HG03571 (cell line): ENCODE results near the gene ONECUT3.
"Not testable (repeated sequence)": the region's sequence is repeated elsewhere in the genome, so short reads cannot be mapped to it uniquely, and the experiment has no call there.

Source experiments
- ATAC-seq: cut with Tn5 transposase; IDR thresholded peaks from one replicate; pipeline ENCODE4 v1.9.1; 2021; ENCODE audit not compliant: unreplicated experiment

ONECUT3 gene

DNA sequence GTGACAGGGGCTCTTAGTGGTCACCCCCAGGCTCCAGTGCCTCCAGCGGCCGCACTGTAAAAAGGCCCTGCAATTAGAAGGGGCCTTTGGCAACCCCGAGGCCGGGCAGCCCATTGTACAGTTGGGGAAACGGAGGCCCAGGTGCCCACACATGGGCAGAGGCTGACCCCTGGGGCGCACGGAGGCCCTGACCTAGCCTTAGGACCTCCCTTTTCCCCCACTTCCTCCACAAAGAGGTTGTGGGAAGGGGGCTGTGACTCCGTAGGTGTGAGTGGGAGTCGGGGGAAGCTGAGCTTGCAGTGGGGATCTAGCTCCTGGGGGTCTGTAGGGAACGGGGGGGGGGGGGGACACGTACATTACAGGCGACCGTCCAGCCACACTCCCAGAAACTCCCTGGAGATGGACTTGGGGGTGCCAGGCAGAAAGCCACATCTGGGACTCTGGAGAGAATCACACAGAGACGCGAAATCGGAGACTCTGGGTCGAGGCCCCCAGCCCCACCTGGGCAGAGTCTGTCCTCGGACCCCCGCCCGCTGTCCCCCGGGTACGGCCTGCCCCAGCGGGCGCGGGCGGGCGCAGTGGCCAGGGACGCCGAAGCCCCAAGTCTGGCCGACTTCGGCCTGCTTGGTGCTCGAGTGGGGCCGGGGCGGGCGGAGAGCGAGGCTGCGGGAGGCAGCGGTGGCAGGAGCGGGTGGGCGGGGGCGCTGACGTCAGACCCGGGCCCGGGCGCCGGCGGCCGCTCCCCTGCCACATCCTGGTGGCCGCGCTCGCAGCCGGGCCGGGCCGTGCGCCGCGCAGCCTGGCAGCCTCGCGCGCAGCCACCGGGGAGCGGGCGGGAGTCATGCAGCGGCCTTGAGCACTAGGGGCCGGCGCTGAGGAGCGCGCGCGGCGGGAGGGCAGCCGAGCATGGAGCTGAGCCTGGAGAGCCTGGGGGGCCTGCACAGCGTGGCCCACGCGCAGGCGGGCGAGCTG is at the start of gene ONECUT3:
Gene ONECUT3, plus strand, starts transcription at position 750 of the 972 bp plus-strand sequence. Its CDS starts 157 bp downstream, at position 907.
- no peak for ATAC-seq

DNA sequence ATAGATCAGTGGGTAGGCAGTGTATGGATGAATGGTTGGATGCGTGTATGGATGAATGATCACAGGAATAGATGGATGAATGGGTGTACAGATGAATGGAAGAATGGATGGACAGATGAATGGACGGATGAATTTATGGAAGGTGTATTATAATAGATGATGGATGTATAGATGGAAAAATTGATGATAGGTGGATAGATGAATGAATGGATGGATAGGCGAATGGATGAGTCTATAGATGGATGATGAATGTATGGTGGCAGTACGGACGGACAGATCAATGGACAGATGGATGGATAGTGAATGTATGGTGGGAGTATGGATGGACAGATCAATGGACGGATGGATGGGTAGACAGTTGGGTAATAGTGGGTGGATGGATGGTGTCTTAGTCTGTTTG is 49.0 kb upstream of the ONECUT3 start:
- ATAC-seq = no peak

DNA sequence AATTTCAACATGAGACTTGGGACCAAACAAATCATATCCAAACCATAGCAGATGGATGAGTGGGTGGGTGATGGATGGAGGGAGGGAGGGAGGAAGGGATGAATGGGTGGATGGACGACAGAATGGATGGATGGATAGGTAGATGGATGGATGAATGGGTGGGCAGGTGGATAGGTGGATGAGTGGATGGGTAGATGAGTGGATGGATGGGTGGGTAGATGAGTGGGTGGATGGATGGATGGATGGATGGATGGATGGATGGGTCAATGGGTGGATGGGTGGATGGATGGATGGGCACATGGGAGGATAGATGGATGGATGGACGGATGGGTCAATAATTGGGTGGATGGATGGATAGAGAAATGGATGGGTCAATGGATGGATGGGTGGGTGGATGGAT is 47.9 kb upstream of the ONECUT3 start:
- no peak for ATAC-seq

DNA sequence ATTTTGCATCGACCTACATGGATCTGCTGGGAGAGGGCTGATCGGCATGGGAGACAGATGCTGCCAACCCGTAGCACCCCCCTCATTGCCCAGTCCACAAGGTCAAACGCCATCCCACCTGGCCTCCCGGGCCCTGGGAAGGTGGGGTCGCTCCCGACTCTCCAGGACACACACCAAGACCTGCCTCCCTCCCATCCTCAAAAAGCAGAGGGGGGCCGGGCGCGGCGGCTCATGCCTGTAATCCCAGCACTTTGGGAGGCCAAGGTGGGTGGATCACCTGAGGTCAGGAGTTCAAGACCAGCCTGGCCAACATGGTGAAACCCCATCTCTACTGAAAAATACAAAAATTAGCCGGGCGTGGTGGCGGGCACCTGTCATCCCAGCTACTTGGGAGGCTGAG is 46.7 kb upstream of the ONECUT3 start:
- ATAC-seq = not testable (repeated sequence)

DNA sequence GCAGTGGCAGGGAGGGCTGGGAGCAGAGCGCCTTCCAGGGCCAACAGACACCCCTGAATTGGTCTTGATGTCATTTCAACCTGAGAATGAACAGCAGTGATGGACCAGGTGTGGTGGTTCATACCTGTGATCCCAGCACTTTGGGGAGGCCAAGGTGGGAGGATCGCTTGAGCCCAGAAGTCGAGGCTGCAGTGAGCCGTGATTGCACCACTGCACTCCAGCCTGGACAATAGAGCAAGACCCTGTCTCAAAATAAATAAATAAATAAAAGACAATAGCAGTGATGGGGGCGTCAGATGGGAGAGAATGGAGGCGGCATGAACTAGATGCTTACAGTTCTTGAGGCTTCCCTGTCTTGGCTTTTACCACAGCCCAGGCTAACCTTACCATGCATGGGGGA is 46.1 kb upstream of the ONECUT3 start:
- no peak for ATAC-seq

DNA sequence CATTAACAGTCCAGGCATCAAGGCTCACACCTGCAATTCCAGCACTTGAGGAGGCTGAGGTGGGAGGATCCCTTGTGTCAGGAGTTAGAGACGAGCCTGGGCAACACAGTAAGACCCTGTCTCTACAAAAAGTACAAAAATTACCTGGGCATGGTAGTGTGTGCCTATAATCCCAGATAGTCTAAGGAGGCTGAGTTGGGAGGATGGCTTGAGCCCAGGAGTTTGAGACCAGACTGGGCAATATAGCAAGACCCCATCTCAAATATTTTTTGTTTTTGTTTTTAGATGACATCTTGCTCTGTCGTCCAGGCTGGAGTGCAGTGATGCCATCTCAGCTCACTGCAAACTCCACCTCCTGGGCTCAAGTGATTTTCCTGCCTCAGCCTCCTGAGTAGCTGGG is 40.1 kb upstream of the ONECUT3 start:
- ATAC-seq = no peak

DNA sequence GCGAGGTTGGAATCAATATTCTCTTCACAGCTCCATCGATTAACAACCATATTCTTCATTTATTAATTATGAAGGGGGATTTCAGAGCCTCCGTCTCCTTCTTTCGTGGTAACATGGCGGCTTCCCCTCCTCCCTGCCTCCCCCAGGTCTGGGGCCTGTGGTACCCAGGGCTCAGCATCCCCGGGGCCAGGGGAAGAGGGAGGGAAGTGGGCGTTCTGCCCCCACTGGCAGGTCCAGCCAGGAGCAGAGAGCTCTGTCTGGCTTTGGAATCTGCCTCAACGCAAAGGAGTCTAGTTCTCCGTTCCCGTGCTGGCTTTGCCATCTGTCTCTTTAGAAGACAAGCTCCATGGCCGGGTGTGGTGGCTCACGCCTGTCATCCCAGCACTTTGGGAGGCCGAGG is 37.8 kb upstream of the ONECUT3 start:
- no peak for ATAC-seq

DNA sequence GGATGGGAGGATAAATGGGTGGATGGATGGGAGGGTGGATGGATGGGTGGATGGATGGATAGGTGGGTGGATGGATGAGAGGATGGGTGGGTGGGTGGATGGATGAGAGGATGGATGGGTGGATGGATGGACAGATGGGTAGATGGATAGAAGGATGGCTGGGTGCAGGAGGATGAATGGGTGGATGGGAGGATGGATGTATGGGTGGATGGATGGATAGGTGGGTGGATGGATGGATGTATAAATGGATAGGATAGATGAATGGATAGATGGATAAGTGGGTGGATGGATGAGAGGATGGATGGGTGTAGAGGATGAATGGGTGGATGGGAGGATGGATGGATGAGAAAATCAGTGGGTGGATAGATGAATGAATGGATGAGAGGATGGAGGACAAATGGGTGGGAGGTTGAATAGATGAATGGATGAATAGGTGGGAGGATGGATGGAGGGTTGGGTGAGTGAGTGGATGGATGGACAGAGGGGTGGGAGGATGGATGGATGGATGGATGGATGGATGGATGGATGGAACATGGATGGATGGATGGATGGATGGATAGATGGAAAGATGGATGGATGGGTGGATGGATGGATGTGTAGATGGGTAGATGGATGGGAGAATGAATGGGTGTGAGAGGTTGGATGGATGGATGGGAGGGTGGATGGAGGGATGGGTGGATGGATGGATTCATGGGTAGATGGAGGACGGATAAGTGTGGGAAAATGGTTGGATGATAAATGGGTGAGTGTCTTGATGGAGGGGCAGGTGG is 35.9 kb upstream of the ONECUT3 start:
- ATAC-seq = no peak

DNA sequence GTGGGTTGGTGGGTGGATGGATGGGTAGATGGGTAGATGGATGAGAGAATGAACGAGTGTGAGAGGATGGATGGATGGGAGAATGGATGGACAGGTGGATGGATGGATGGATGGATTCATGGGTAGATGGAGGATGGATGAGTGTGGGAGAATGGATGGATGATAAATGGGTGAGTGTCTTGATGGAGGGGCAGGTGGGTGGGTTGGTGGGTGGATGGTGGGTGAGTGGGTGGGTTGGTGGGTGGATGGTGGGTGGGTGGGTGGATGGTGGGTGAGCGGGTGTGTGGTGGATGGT is 35.4 kb upstream of the ONECUT3 start:
- no peak for ATAC-seq

DNA sequence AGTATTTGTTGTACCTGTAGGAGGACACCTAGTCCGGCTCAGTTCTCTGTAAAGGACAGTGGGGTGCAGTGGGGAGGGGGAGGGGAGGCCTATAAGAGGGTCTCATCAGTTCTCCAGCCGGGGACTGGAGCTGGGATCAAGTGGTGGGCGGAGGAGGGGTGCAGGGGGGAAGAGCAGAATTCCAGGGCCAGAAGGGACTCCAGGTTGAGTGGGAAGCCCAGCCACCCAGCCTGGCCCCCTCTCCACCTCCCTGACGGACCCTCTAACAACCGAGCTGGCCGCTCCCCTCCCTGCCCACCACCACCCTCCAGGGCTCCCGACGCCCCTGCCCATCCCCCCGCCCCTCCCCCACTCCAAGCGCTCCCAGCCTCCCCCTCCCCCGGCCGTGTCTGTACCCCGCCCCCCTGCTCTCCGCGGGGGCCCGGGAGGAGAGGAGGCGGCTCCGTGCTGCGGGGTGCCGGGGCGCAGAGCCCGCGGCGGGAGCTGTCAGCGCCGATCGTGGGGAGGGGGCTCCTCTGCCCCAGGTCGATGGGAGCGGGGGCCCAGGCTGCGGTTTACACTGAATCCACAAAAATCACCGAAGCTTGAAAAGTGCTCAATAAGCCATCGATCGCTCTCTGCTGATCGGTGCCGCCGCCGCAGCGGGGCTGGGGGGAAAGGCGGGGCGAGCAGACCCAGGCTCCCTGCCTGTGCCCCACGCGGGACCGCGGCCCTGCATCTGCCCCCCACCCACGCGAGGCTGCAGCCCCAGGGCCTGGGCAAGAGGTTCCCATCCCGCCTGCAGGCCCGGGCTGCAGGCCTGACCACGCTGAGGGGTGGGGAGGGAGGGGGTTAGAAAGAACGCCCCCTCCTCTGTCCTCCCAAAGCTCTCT is 34.6 kb upstream of the ONECUT3 start:
- ATAC-seq = no peak

DNA sequence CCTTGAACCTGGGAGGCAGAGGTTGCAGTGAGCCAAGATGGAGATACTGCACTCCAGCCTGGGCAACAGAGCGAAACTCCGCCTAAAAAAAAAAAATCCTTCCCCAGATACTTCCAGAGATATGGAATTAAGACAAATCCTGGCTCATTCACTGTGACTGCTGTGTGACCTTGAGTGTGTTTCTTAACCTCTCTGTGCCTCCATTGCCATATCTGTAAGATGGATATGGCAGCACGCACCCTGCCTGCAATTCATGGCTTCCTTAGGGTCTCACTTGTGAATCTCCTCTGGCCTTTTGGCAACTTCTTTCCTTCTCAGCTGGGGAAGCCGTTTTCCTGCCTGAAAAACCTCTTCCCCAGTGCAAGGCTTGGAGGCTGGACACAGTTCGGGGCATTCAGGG is 33.8 kb upstream of the ONECUT3 start:
- ATAC-seq = no peak

DNA sequence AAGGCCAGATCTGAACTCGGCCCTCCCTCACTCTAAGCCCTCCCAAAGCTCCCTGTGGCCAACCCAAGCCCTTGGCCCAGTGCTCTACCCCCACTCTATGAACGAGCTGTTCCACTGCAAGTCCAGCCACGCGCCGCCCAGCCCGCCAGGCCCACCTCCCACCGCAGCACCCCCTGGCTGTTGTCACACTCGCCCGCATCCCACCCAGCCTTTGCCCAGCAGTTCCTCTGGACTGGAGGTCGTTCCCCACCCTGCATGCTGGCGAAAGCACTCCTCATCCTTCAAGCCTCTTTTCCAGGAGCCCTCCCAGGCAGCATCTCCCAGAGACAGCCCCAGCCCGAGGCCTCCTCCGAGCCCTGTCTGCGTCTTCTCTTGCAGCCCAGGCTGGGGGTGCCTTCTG is 33.1 kb upstream of the ONECUT3 start:
- ATAC-seq = no peak

DNA sequence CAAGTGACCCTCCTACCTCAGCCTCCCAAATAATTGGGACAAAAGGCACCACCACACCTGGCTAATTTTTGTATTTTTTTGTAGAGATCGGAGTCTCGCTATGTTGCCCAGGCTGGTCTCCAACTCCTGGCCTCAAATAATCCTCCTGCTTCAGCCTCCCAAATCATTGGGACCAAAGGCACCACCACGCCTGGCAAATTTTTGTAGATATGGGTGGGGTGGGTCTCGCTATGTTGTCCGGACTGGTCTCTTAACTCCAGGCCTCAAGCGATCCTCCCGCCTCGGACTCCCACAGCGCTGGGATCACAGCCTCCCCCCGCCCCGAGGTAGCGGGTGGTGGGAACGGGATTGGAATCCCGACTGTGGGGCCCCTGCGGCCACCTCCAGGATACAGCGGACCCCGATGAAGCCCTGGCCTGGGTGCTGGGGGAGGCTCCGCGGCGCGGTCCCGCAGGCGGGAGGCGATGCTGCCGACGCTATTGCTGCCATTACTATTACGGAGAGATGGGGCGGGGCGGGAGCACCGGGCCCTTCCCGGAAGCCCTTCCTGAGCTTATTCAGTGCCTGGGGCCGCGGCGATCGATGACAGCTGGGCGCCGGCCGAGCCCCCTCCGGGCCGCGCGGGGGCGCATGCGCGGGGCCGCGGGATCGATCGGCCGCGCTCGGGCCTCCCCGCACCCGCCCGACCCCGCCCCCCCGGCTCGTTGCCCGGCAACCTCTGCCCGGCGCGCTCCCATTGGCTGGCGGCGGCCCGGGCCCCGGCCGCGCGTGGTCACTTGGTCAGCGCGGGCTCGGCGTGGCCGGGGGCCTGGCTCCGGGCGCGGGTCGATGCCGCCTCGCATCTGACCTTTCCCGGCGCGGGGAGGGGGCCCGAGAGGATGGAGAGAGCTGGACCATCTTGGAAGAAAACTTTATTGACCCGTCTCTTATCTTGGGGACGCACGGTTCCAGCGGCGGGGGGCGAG is 27.9 kb upstream of the ONECUT3 start:
- no peak for ATAC-seq

DNA sequence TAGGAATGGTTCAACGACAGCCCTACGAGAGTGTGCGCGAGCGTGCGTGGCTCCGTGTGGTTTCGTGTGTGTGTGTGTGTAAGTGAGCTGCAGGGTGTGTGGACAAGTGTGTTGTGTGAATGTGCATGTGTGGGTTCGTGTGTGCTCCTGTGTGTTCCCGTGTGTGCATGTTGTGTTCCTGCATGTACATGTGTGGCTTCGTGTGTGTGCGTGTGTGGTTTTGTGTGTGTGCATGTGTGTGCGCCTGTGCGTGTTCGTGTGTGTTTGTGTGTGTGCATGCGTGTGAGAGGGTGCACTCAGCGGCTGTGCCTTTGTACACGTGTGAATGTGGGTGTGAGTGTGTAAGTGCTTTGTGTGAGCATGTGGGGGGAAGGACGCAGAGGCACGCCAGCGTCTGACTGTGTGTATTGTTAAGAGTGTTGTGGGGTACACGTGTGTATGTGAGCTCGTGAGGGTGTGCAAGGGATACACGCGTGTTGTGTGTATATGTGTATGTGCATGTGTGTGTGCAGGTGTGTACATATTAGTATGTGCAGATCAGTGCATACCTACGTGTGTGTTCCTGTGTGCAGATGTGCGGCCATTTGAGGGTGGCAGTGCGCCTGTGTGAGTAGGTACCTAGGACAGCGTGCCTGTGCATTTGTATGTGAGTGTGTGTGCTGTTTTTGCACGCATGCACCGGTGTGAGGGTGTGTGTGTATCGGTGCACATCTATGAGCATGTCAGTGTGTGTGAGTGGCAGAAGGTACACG is 24.3 kb upstream of the ONECUT3 start:
- ATAC-seq = no peak

DNA sequence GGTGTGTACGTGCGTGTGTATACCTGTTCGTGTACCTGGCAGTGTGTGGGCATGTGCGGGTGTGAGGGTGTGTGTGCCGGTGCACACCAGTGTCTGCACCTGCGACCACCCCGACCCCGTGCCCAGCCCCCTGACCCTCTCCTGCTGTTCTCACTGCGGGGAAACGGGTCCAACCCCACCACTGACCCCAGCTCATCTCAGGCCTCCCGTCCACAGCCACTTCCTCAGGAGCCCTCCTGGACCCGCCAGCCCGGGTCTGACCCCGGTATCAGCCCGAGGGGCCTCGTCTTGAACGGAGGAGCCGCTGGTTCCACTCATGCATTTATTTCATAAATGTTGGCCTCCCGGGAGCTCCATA is 23.8 kb upstream of the ONECUT3 start:
- no peak for ATAC-seq

DNA sequence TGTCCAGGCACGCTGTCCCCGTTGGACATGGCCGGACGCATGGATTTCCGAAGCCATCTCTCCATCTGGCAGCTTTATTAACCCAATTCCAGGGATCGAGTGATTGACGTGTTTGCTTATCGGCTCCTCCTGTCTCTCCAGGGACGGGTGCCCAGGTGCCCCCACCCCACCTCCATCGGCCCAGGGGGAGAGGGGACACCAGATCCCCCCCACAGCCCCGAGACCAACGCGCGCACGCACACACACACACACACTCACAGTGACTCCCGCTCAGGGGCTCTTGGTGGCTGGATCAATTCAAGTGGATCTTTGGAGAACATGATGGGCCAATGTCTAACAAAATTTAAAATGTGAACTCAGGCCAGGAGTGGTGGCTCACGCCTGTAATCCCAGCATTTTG is 23.1 kb upstream of the ONECUT3 start:
- ATAC-seq = no peak

DNA sequence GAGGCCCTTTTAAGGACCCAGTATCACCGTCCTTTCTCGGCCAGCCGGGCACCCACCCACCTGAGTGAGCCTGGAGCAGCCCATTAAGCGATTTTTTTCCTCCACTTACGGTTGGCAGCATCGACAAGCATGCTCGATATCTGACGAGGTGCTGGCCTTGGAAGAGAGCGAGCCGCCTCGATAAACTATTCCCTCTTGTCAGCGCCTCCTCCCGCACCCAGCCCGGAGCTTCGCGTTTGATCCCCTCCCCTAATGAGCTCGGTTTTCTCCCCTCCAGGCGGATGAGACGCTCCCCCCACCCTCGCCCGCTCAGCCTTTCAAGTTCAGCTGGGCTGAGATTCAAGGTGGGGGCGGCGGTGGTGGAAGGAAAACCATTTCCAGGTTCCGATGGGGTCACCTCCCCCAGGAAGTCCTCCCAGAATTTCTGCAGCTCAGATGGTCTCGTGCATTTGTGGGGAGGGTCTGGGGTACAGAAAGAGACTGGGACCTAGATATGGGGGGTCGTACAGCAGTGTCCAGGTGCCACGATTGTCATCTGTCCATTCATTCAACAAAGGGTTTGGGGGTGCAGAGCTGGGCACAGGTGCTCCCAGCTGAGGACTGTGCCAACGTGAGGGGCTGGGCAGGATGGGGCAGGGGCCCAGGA is 18.9 kb upstream of the ONECUT3 start:
- ATAC-seq = no peak

DNA sequence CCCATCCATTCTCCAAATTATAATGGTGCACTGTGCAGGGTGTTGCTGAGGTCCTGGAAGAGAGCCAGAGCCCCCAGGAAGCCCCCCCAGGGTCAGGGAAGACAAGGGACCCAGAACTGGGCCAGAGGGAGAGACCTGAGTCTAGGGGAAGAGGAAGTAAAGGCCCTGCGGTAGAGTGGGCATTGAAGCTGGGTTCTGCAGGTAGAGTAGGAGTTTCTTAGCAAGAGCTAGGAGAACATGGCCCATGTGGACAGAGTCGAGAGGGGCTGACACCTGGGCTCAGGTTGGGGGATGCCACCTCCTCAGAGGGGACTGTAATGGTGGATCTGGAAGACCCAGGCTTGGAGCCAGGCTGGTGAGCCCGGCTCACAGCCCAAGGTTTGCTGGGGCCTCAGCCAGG is 17.0 kb upstream of the ONECUT3 start:
- ATAC-seq = no peak

DNA sequence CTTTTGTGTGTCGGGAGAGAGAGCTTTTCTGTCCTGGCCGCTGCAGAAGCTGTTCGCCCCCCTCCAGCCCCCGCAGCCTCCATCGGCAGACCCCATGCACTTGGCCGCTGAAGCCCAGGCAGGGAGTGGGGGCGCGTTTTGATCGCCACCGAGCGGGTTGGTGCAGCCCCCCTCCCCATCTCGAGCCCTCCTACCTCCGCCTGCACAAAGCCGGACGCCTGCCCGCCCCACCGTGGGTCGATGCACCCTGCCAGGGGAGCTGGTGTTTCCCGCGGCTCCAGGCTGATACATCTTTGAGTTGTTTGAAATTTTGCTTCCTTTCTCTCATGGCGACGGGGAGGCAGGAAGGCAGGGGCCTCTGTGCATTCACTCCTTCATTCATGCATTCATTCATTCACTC is 16.4 kb upstream of the ONECUT3 start:
- no peak for ATAC-seq
